ENCODE measurements around the gene TRIM42. TPM values are rescaled to one million over a fixed set of nuclear protein-coding genes. Genes with fewer than 3 reads are reported as not detected.

Gene TRIM42
- total RNA-seq, 3 donors from 2014 or later = not detected

DNA sequence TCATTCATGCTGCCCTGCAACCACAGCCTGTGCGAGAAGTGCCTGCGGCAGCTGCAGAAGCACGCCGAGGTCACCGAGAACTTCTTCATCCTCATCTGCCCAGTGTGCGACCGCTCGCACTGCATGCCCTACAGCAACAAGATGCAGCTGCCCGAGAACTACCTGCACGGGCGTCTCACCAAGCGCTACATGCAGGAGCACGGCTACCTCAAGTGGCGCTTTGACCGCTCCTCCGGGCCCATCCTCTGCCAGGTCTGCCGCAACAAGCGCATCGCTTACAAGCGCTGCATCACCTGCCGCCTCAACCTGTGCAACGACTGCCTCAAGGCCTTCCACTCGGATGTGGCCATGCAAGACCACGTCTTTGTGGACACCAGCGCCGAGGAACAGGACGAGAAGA, 4.7 kb downstream of the TRIM42 start:
- no peaks in the 10 kb centered on the region for H3K9me3 ChIP-seq
- no peak overlapping the region for H3K4me3 ChIP-seq
- no peaks in the 10 kb centered on the region for H3K4me1 ChIP-seq
- intact Hi-C loops (cut with DNase I; ENCODE audit: low total_unique reads) = no loop called here
- no peak for DNase-seq (ENCODE audit: low spot score in 2 of 2)
- no peaks in the 10 kb centered on the region for H3K36me3 ChIP-seq
- no peak overlapping the region for H3K27ac ChIP-seq
- TF ChIP-seq, protein P1, sequence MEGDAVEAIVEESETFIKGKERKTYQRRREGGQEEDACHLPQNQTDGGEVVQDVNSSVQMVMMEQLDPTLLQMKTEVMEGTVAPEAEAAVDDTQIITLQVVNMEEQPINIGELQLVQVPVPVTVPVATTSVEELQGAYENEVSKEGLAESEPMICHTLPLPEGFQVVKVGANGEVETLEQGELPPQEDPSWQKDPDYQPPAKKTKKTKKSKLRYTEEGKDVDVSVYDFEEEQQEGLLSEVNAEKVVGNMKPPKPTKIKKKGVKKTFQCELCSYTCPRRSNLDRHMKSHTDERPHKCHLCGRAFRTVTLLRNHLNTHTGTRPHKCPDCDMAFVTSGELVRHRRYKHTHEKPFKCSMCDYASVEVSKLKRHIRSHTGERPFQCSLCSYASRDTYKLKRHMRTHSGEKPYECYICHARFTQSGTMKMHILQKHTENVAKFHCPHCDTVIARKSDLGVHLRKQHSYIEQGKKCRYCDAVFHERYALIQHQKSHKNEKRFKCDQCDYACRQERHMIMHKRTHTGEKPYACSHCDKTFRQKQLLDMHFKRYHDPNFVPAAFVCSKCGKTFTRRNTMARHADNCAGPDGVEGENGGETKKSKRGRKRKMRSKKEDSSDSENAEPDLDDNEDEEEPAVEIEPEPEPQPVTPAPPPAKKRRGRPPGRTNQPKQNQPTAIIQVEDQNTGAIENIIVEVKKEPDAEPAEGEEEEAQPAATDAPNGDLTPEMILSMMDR (IDR thresholded peaks at IDR 0.05) = no peak
- TF ChIP-seq POLR2A (IDR thresholded peaks at IDR 0.05) (no peak), POLR2AphosphoS5 (IDR thresholded peaks at IDR 0.05) (no peak)
- no peaks in the 10 kb centered on the region for H3K27me3 ChIP-seq

DNA sequence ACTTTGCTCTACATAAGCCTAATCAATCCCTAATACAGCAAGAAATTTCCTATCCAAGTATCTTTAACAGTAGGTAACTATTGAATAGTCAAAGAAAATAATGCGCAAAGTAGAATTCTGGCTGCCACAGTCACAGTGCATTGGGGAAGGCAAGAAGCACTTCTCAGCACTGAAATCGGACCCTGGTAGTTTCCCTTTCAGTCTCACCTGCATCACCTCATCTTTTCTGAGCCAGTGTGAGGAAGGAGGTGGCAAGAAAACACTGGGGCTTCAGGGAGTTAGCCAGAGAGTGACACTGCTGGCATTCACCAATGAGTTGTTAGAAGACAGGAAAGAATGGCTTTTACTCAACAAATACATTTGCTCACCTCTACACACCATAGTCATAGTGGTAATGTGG, 8.3 kb downstream of the TRIM42 start:
- TF ChIP-seq, protein P1 (IDR thresholded peaks at IDR 0.05) = no peak
- TF ChIP-seq POLR2A (IDR thresholded peaks at IDR 0.05) (no peak), POLR2AphosphoS5 (IDR thresholded peaks at IDR 0.05) (no peak)
- Histone ChIP-seq H3K27ac (no peak overlapping the region), H3K4me3 (no peak overlapping the region), H3K36me3 (no peaks in the 10 kb centered on the region), H3K27me3 (no peaks in the 10 kb centered on the region), H3K4me1 (no peaks in the 10 kb centered on the region), H3K9me3 (no peaks in the 10 kb centered on the region)
- DNase-seq (ENCODE audit: low spot score in 2 of 2) = no peak
- intact Hi-C loops (cut with DNase I; ENCODE audit: low total_unique reads) = no loop called here

GRCh38 chr3:140686948-140687347, 9.1 kb downstream of the TRIM42 start:
- Histone ChIP-seq H3K27ac (no peak overlapping the region), H3K4me1 (no peaks in the 10 kb centered on the region), H3K36me3 (no peaks in the 10 kb centered on the region), H3K4me3 (no peak overlapping the region), H3K9me3 (no peaks in the 10 kb centered on the region), H3K27me3 (no peaks in the 10 kb centered on the region)
- intact Hi-C loops (cut with DNase I; ENCODE audit: low total_unique reads) = no loop called here
- no peak for DNase-seq (ENCODE audit: low spot score in 2 of 2)
- TF ChIP-seq POLR2A (IDR thresholded peaks at IDR 0.05) (no peak), POLR2AphosphoS5 (IDR thresholded peaks at IDR 0.05) (no peak)
- TF ChIP-seq, protein P1 (IDR thresholded peaks at IDR 0.05) = no peak

DNA sequence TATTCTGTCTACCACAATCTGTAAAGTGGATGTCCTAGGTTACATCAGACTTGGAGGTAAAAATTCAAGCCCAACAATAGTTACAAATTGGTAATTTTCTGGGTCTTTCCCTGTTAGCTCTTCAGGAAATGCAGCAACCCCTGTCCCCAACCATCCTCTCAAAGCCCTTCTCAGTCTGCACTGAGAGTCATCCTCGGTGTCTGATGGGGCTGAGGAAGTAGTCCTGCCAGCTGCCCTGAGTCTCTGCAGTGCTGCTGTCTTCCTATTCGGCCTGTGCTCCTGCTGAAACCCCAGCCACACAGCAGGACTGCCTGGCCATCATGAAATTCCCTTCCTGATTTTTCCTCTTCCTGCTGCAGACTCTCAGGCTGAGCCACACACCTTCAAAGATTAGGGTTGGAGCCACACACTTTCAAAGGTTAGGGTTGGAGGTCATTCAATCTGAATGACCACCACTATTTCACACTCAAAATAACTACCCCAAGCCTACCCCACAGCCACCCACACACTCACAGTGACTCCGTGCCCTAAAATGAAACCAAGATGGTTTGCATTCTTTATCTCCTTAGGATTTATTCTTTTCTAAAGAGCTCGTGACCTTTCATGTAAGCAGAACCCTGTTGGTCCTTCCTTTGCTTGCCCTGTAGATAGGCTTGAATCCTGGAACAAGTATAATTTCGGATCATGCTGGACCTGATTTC, 17.6 kb downstream of the TRIM42 start:
- Histone ChIP-seq H3K9me3 (no peaks in the 10 kb centered on the region), H3K27me3 (no peaks in the 10 kb centered on the region)
- no peak for TF ChIP-seq POLR2A (IDR thresholded peaks at IDR 0.05)
- TF ChIP-seq, protein P1 (IDR thresholded peaks at IDR 0.05) = no peak
- no peak for TF ChIP-seq POLR2AphosphoS5 (IDR thresholded peaks at IDR 0.05)

DNA sequence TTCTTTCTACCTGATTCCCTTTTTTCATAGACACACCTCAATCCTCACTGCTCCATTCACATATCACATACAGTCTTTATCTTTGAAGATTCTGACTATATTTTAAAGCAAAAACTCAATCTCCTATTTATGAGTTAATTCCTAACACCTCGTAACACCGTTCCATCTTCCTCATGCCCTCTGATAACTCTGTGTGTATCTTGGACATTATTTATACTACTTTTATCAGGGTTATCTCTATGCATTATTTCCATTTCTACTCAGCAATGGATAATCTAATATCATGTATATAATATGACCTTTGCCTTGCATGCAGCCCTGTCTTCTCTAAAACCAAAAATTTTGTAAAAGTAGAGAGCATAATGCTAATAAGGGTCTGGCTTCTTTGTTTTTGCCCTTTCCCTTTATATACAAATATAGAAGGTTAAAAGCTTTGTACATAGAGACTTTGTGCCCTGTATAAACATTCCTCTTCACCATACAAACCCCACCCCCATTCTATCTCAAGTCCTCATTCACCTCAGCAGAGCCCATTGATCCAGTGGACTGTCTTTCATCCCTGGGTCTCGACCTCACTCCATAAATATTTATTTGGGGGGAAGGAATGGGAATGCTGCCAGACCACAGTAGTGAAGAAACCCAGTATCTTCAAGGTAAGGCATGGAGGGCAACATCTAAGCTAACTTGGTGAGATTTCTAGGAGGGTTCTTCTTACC, 21.8 kb downstream of the TRIM42 start:
- Histone ChIP-seq H3K4me3 (no peak overlapping the region), H3K27ac (no peak overlapping the region), H3K27me3 (no peaks in the 10 kb centered on the region), H3K36me3 (no peaks in the 10 kb centered on the region), H3K4me1 (no peaks in the 10 kb centered on the region), H3K9me3 (no peaks in the 10 kb centered on the region)
- DNase-seq (ENCODE audit: low spot score in 2 of 2) = no peak
- TF ChIP-seq POLR2A (IDR thresholded peaks at IDR 0.05) (no peak), POLR2AphosphoS5 (IDR thresholded peaks at IDR 0.05) (no peak)
- TF ChIP-seq, protein P1 (IDR thresholded peaks at IDR 0.05) = no peak
- intact Hi-C loops (cut with DNase I; ENCODE audit: low total_unique reads) = no loop called here

More for the DNA sequence above, 17.6 kb downstream of the TRIM42 start:
- intact Hi-C loops (cut with DNase I; ENCODE audit: low total_unique reads) = no loop called here
- no peaks in the 10 kb centered on the region for H3K36me3 ChIP-seq
- no peak overlapping the region for H3K4me3 ChIP-seq
- no peak for DNase-seq (ENCODE audit: low spot score in 2 of 2)
- H3K27ac ChIP-seq = no peak overlapping the region
- no peaks in the 10 kb centered on the region for H3K4me1 ChIP-seq

Data from breast epithelium (tissue), 4 donors.